Thymus (tissue), 11 donors: ENCODE measurements around the gene TCERG1L. TPM values are rescaled to one million over a fixed set of nuclear protein-coding genes. Genes with fewer than 3 reads are reported as not detected.
A peak's percentile ranks its signal among the peaks of the same experiment; 100 is the strongest.
"Not testable (repeated sequence)": the region's sequence is repeated elsewhere in the genome, so short reads cannot be mapped to it uniquely, and the experiment has no call there.

Experiments used
- DNase-seq, 9 donors: peaks; one replicate each; pipeline ENCODE4 v3.0.0-alpha.2; 2013; ENCODE audit warnings: low spot score in 9 of 9, low read depth in 6 of 9, missing footprints in 1 of 9
- H3K27ac ChIP-seq, 2 donors: one replicate each; pipeline ENCODE4 v1.5.1; 2013; ENCODE audit warnings: control low read depth in 1 of 2, low read depth in 1 of 2, low read length in 1 of 2, mild to moderate bottlenecking in 1 of 2, moderate library complexity in 1 of 2
- H3K27me3 ChIP-seq, 2 donors: one replicate each; pipeline ENCODE4 v1.5.1; 2013; ENCODE audit warnings: low read length in 1 of 2; ENCODE audit not compliant: control insufficient read depth in 2 of 2, insufficient read depth in 1 of 2
- H3K36me3 ChIP-seq, 2 donors: one replicate each; pipeline ENCODE4 v1.5.1; 2013; ENCODE audit warnings: low read length in 1 of 2, mild to moderate bottlenecking in 1 of 2, moderate library complexity in 1 of 2; ENCODE audit not compliant: control insufficient read depth in 2 of 2, insufficient read depth in 2 of 2
- H3K4me1 ChIP-seq, 2 donors: one replicate each; pipeline ENCODE4 v1.5.1; 2013; ENCODE audit warnings: low read length in 2 of 2; ENCODE audit not compliant: control insufficient read depth in 2 of 2, insufficient read depth in 2 of 2
- H3K4me3 ChIP-seq, 2 donors: one replicate each; pipeline ENCODE4 v1.5.1; 2013; ENCODE audit warnings: low read length in 2 of 2, control low read depth in 1 of 2, mild to moderate bottlenecking in 1 of 2
- H3K9me3 ChIP-seq, 2 donors: one replicate each; pipeline ENCODE4 v1.5.1; 2013; ENCODE audit warnings: low read length in 1 of 2, mild to moderate bottlenecking in 1 of 2; ENCODE audit not compliant: control insufficient read depth in 2 of 2, insufficient read depth in 1 of 2
- WGBS: extraction: QIAGEN DNeasy Blood & Tissue Kit; methylation state at CpG from one replicate; pipeline ENCODE4 v1.1.7; 2013; 5-methylcytosine and 5-hydroxymethylcytosine counted together
- polyA plus RNA-seq: library from polyadenylated mRNA; stranded (reverse); fragments of 200-250 nt; gene quantifications from one replicate; pipeline ENCODE4 v1.2.3, GENCODE V29; 2013
- total RNA-seq: library from RNA; stranded (reverse); fragments of 120-200 nt; gene quantifications from one replicate; pipeline ENCODE4 v1.2.4, GENCODE V29; 2013
- donor health status: healthy.

The TCERG1L gene
- total and polyA plus RNA-seq, 2 donors = 0.52 to 1.5 TPM

- no peaks in the 10 kb centered on the region for H3K27me3 ChIP-seq
- peak in 1 of 9 donors; percentile 21 for DNase-seq
- WGBS = 86% methylated on average over 31 of the region's 31 CpGs
- peaks cover 0 to 7% of the 10 kb centered on the region in 2 donors for H3K4me1 ChIP-seq
- no peak overlapping the region for H3K27ac ChIP-seq
- H3K36me3 ChIP-seq = no peaks in the 10 kb centered on the region
- no peak overlapping the region for H3K4me3 ChIP-seq
- peaks cover 1 to 16% of the 10 kb centered on the region in 2 donors for H3K9me3 ChIP-seq
Measured at GRCh38 chr10:131177431-131178327, 133.8 kb downstream of the TCERG1L start.

- 91% methylated on average over 8 of the region's 8 CpGs for WGBS
- peaks cover 0 to 7% of the 10 kb centered on the region in 2 donors for H3K4me1 ChIP-seq
- H3K36me3 ChIP-seq = no peaks in the 10 kb centered on the region
- DNase-seq = no peak
- no peaks in the 10 kb centered on the region for H3K27me3 ChIP-seq
- H3K4me3 ChIP-seq = no peak overlapping the region
- H3K9me3 ChIP-seq = peaks cover 1 to 16% of the 10 kb centered on the region in 2 donors
- H3K27ac ChIP-seq = no peak overlapping the region
Measured at GRCh38 chr10:131176907-131177306, 134.6 kb downstream of the TCERG1L start.

- H3K27ac ChIP-seq, H3K4me1 ChIP-seq, H3K27me3 ChIP-seq, H3K4me3 ChIP-seq, H3K36me3 ChIP-seq, DNase-seq: not testable (repeated sequence)
- H3K9me3 ChIP-seq = peaks cover 1 to 16% of the 10 kb centered on the region in 2 donors
- 85% methylated on average over 7 of the region's 7 CpGs for WGBS
Measured at GRCh38 chr10:131176324-131176723, 135.2 kb downstream of the TCERG1L start.

DNA sequence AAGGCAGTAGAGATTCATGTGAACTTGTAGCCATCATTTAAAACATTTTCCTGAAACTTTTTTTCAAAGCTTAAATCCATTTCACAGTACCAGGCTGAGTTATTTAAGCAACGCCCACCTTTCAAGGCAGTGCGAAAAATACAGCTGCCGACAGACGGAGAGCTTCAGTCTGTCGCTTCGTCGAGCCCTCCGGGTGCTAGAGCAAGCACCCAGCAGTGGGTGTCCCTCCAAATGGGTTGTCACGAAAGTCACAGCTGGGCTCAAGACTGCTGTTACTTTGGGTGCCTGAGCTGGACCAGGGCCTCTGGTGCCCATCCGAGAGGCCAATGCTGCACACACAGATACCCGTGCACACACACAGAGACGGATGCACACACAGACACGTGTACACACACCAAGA is 135.6 kb downstream of the TCERG1L start:
- Histone ChIP-seq H3K9me3 (peaks cover 1 to 16% of the 10 kb centered on the region in 2 donors), H3K4me3 (no peak overlapping the region), H3K27me3 (no peaks in the 10 kb centered on the region), H3K4me1 (peaks cover 0 to 7% of the 10 kb centered on the region in 2 donors), H3K36me3 (no peaks in the 10 kb centered on the region), H3K27ac (no peak overlapping the region)
- no peak for DNase-seq
- WGBS = 98% methylated on average over 13 of the region's 13 CpGs

DNA sequence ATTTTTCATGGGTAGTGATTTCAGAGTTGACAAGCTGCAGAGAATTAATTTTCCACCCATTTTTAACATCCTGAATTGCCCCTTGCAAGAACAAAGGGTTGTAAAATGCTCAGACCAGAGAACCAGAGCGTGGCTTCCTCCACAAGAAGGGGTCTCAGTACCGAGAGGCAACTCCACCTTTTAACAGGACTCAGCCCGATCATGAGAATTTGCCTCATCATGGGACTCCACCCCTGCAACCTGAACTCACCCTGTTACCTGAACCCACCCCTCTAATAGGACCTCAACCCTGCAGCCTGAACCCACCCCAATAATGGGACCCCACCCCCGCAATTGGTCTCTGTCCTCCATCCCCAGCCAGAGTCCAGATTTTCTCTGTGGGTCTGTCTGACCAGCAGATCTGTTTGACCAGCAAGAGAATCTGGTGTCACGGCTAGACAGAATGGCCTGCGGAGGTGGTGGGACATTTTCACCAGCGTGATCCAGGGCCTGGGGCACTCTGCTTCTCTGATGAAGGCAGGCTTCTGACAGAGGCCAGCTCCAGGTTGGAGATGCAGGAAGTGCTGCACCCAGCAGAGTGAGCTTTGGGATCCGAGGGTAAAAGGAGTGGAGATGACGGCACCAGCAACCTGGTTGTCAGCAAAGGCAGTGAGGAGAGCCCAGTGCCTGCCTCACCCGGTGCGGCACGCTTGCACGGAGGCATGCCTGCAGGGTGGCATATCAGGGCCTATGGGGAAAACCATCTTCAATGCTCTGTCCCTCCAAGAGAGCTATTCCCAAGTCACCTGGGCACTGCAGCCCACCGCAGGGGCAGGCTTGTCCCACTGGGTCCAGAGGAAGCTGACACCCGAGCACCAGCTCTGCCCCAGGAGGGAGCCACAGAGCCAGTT is 136.6 kb downstream of the TCERG1L start:
- no peak overlapping the region for H3K4me3 ChIP-seq
- H3K4me1 ChIP-seq = peaks cover 0 to 7% of the 10 kb centered on the region in 2 donors
- no peaks in the 10 kb centered on the region for H3K27me3 ChIP-seq
- WGBS = 77% methylated on average over 15 of the region's 15 CpGs
- DNase-seq = no peak
- no peak overlapping the region for H3K27ac ChIP-seq
- peaks cover 1 to 16% of the 10 kb centered on the region in 2 donors for H3K9me3 ChIP-seq
- no peaks in the 10 kb centered on the region for H3K36me3 ChIP-seq

DNA sequence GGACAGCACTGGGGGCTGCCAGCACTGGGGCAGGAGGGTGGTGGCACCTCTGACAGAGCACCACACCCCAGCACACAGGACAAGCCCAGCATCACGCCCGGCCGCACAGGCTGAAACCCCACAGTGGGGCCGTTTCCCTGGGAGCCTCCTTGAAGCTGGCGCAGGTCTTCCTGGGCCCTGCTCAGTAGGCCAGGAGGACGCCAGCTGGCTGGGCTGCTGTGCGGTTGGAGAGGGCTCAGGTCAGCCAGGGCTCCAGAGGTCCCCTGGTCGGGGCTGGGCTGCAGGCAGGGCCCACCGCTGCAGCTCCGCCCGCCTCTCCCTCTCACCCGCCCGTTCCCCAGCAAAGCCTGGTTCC is 137.3 kb downstream of the TCERG1L start:
- peaks cover 1 to 16% of the 10 kb centered on the region in 2 donors for H3K9me3 ChIP-seq
- H3K27me3 ChIP-seq = no peaks in the 10 kb centered on the region
- H3K36me3 ChIP-seq = no peaks in the 10 kb centered on the region
- no peak for DNase-seq
- no peak overlapping the region for H3K27ac ChIP-seq
- H3K4me1 ChIP-seq = peaks cover 0 to 7% of the 10 kb centered on the region in 2 donors
- WGBS = 74% methylated on average over 13 of the region's 13 CpGs
- no peak overlapping the region for H3K4me3 ChIP-seq

GRCh38 chr10:131173484-131174210 is 137.9 kb downstream of the TCERG1L start:
- 93% methylated on average over 12 of the region's 12 CpGs for WGBS
- H3K4me1 ChIP-seq = peaks cover 0 to 6% of the 10 kb centered on the region in 2 donors
- no peaks in the 10 kb centered on the region for H3K36me3 ChIP-seq
- no peak overlapping the region for H3K4me3 ChIP-seq
- no peaks in the 10 kb centered on the region for H3K27me3 ChIP-seq
- no peak overlapping the region for H3K27ac ChIP-seq
- peaks cover 1 to 16% of the 10 kb centered on the region in 2 donors for H3K9me3 ChIP-seq
- DNase-seq = no peak

DNA sequence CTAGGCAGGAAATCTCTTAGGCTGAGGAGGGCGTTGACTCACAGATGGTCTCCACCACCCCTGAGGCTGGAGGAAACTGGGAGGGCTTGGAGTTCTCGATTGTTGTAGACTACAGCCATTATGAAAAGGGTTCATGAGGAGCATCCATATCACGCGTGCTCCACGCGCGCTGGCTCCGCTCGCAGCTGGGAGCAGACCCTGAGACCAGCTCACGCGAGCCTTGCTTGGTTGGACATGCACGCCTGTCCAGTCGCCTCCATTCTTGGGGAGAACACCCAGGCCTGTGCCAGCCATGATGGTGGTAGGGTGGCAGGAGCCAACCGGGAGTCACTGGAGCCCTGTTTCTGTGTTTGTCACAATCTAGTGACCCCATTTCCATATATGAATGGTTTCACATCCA is 139.1 kb downstream of the TCERG1L start:
- peaks cover 1 to 16% of the 10 kb centered on the region in 2 donors for H3K9me3 ChIP-seq
- no peaks in the 10 kb centered on the region for H3K27me3 ChIP-seq
- no peak overlapping the region for H3K27ac ChIP-seq
- H3K36me3 ChIP-seq = no peaks in the 10 kb centered on the region
- peaks cover 0 to 1% of the 10 kb centered on the region in 2 donors for H3K4me1 ChIP-seq
- 89% methylated on average over 14 of the region's 14 CpGs for WGBS
- no peak overlapping the region for H3K4me3 ChIP-seq
- DNase-seq = no peak
